ENCODE measurements around the gene ADISSP.

DNA sequence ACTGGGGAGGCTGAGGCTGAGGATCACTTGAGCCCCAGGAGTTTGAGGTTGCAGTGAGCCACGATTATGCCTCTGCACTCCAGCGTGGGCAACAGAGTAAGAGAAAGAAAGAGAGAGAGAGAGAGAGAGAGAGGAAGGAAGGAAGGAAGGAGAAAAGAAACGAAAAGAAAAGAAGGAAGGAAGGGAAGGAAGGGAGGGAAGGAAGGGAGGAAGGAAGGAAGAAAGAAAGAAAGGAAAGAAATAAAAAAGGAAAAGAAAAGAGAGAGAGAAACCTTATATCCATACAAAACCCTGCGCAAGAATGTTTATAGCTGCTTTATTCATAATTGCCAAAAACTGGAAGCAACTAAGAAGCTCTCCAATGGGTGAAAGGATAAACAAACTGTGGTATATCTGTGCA, 43.2 kb downstream of the ADISSP start:
- TF ChIP-seq CTCF (conservative IDR thresholded peaks at IDR 0.05; ENCODE audit: low read depth, low read length): no peak
- TF ChIP-seq EZH2 (IDR thresholded peaks at IDR 0.05; ENCODE audit: low read length, unreplicated experiment): no peak
- TF ChIP-seq EZH2phosphoT487 (IDR thresholded peaks at IDR 0.05; ENCODE audit: borderline replicate concordance, low read length): no peak
